SK-N-SH (cell line): ENCODE results near the gene AGRP. TPM values are rescaled to one million over a fixed set of nuclear protein-coding genes. Genes with fewer than 3 reads are reported as not detected.

Source experiments
- CTCF ChIA-PET: fragments of 300-600, 350-600 bp; formaldehyde crosslinking; extraction: SDS; loops from one replicate; lab custom pipeline; 2021; lab: Yijun Ruan, JAX
- POLR2A ChIA-PET: fragments of 350-600 bp; sonication (Branson Sonifier 250); formaldehyde crosslinking; extraction: SDS; loops from one replicate; lab custom pipeline; 2020; ENCODE audit warnings: antibody characterized with exemption, inconsistent platforms; lab: Yijun Ruan, JAX
- DNase-seq: peaks from one replicate; pipeline ENCODE4 v3.0.0; 2012
- H2AFZ ChIP-seq: fragments of 200-600 bp; sonication (generic); 2 replicates; pipeline ENCODE4 v1.8.1; 2016; ENCODE audit warnings: antibody characterized with exemption, mild to moderate bottlenecking, low read depth
- H3F3A ChIP-seq: fragments of 200-600 bp; sonication (generic); replicated peaks from 2 replicates; pipeline ENCODE3; 2016; ENCODE audit warnings: antibody characterized with exemption, mild to moderate bottlenecking; ENCODE audit not compliant: insufficient read depth
- H3K27ac ChIP-seq, 2 experiments: fragments of 200-500 bp in 1 of 2; fragments of 200-600 bp in 1 of 2; sonication (Bioruptor generic) in 1 of 2; sonication (generic), shearing (Covaris generic) in 1 of 2; 2 replicates each; pipeline versions ENCODE4 v1.5.1 to v1.6.1; 2014 to 2016; ENCODE audit warnings: low read depth in 2 of 2, inconsistent platforms in 1 of 2, low read length in 1 of 2, mild to moderate bottlenecking in 1 of 2, mixed read lengths in 1 of 2
- H3K27me3 ChIP-seq: fragments of 200-600 bp; sonication (generic), shearing (Covaris generic); 2 replicates; pipeline ENCODE4 v1.6.1; 2016; ENCODE audit warnings: mixed run types; ENCODE audit not compliant: insufficient read depth
- H3K36me3 ChIP-seq, 2 experiments: fragments of 200-500 bp in 1 of 2; fragments of 200-600 bp in 1 of 2; sonication (Bioruptor generic) in 1 of 2; sonication (generic) in 1 of 2; replicated peaks in 1 of 2; 2 replicates each; pipeline versions ENCODE3 to v1.5.1; 2014 to 2016; ENCODE audit warnings: low read length in 1 of 2, mild to moderate bottlenecking in 1 of 2; ENCODE audit not compliant: insufficient read depth in 2 of 2, control insufficient read depth in 1 of 2
- H3K4me1 ChIP-seq, 2 experiments: fragments of 200-500 bp in 1 of 2; fragments of 200-600 bp in 1 of 2; sonication (Bioruptor generic) in 1 of 2; sonication (generic), shearing (Covaris generic) in 1 of 2; 2 replicates each; pipeline versions ENCODE4 v1.5.1 to v1.6.1; 2014 to 2016; ENCODE audit warnings: low read depth in 1 of 2, low read length in 1 of 2, mixed run types in 1 of 2; ENCODE audit not compliant: insufficient read depth in 2 of 2, control insufficient read depth in 1 of 2
- H3K4me2 ChIP-seq: fragments of 200-600 bp; sonication (generic), shearing (Covaris generic); 2 replicates; pipeline ENCODE4 v1.6.1; 2017; ENCODE audit warnings: mixed run types
- H3K4me3 ChIP-seq, 2 experiments: fragments of 200-500 bp in 1 of 2; fragments of 200-600 bp in 1 of 2; sonication (Bioruptor generic) in 1 of 2; sonication (generic), shearing (Covaris generic) in 1 of 2; 2 replicates each; pipeline versions ENCODE4 v1.5.1 to v1.8.1; 2014 to 2016; ENCODE audit warnings: low read depth in 2 of 2, inconsistent platforms in 1 of 2, low read length in 1 of 2, mild to moderate bottlenecking in 1 of 2, mixed read lengths in 1 of 2, moderate library complexity in 1 of 2
- H3K79me2 ChIP-seq: fragments of 200-600 bp; sonication (generic); 2 replicates; pipeline ENCODE4 v1.8.1; 2017; ENCODE audit warnings: mild to moderate bottlenecking; ENCODE audit not compliant: insufficient read depth
- H3K9ac ChIP-seq: fragments of 200-600 bp; sonication (generic); 2 replicates; pipeline ENCODE4 v1.6.1; 2017; ENCODE audit warnings: mixed run types
- H3K9me2 ChIP-seq: fragments of 200-600 bp; sonication (generic); 2 replicates; pipeline ENCODE4 v1.6.1; 2017; ENCODE audit warnings: mixed run types
- H3K9me3 ChIP-seq: fragments of 200-600 bp; sonication (generic); 2 replicates; pipeline ENCODE4 v1.6.1; 2017; ENCODE audit warnings: mixed run types, mild to moderate bottlenecking, moderate library complexity
- H4K20me1 ChIP-seq: fragments of 200-600 bp; sonication (generic); 2 replicates; pipeline ENCODE4 v1.6.1; 2017; ENCODE audit warnings: mild to moderate bottlenecking, mixed run types; ENCODE audit not compliant: insufficient read depth
- EP300 ChIP-seq, 2 experiments: IDR thresholded peaks; 2 replicates each; pipeline versions ENCODE4 v1.4.0 to v1.6.1; 2012; ENCODE audit warnings: borderline replicate concordance in 1 of 2, low read depth in 1 of 2, low read length in 1 of 2
- EZH2phosphoT487 ChIP-seq: fragments of 200-600 bp; sonication (generic); IDR thresholded peaks from 2 replicates; pipeline ENCODE4 v1.6.1; 2017; ENCODE audit warnings: low read depth, mixed run types, mild to moderate bottlenecking, antibody characterized with exemption, moderate library complexity, borderline replicate concordance
- FOSL2 ChIP-seq: IDR thresholded peaks from 2 replicates; pipeline ENCODE4 v1.4.0; 2012; ENCODE audit warnings: low read depth, mild to moderate bottlenecking, moderate library complexity, borderline replicate concordance
- FOXJ3 ChIP-seq: sonication (generic); formaldehyde crosslinking; IDR thresholded peaks from 2 replicates; pipeline ENCODE4 v1.5.1; 2020; ENCODE audit warnings: mild to moderate bottlenecking, missing genetic modification reagents
- FOXM1 ChIP-seq: IDR thresholded peaks from 2 replicates; pipeline ENCODE4 v1.4.0; 2012; ENCODE audit warnings: low read depth, mild to moderate bottlenecking
- MEF2A ChIP-seq: IDR thresholded peaks from 2 replicates; pipeline ENCODE4 v1.4.0; 2012; ENCODE audit warnings: low read depth, borderline replicate concordance
- NFIC ChIP-seq: IDR thresholded peaks from 2 replicates; pipeline ENCODE4 v1.4.0; 2012; ENCODE audit warnings: borderline replicate concordance
- RCOR1 ChIP-seq: fragments of 150-350 bp; IDR thresholded peaks from 2 replicates; pipeline ENCODE4 v1.6.1; 2017; ENCODE audit warnings: antibody characterized with exemption, low read length
- SMC3 ChIP-seq: IDR thresholded peaks from 2 replicates; pipeline ENCODE4 v1.6.1; 2012; ENCODE audit warnings: low read depth, low read length, improper control_type of control experiment
- TCF12 ChIP-seq: IDR thresholded peaks from 2 replicates; pipeline ENCODE4 v1.4.0; 2012
- TEAD4 ChIP-seq: IDR thresholded peaks from 2 replicates; pipeline ENCODE4 v1.4.0; 2012; ENCODE audit warnings: mild to moderate bottlenecking, borderline replicate concordance; ENCODE audit not compliant: insufficient read depth
- YY1 ChIP-seq: IDR thresholded peaks from 2 replicates; pipeline ENCODE4 v1.4.0; 2012; ENCODE audit warnings: low read depth, mild to moderate bottlenecking
- WGBS: methylation state at CpG from one replicate; pipeline ENCODE4 v1.1.6; 2017; ENCODE audit warnings: low lambda C conversion rate; 5-methylcytosine and 5-hydroxymethylcytosine counted together
- polyA plus RNA-seq, 3 experiments: library from polyadenylated mRNA; depleted of rRNA; stranded (reverse); fragments of >200 nt; gene quantifications; 2 replicates each; pipeline ENCODE4 v1.2.3, GENCODE V29; 2012
- TF ChIP-seq, protein P1 (sequence below): IDR thresholded peaks from 2 replicates; pipeline ENCODE4 v1.4.0; 2012; ENCODE audit warnings: low read depth, borderline replicate concordance
- TF ChIP-seq, protein P2 (sequence below): fragments of 200-600 bp; sonication (generic); IDR thresholded peaks from 2 replicates; pipeline ENCODE4 v1.6.1; 2017; ENCODE audit warnings: antibody characterized with exemption, mild to moderate bottlenecking, moderate library complexity
- TF ChIP-seq, protein P3 (sequence below): IDR thresholded peaks from 2 replicates; pipeline ENCODE4 v1.6.1; 2012; ENCODE audit warnings: mild to moderate bottlenecking, low read depth, low read length, moderate library complexity
- TF ChIP-seq, protein P4 (sequence below): IDR thresholded peaks from 2 replicates; pipeline ENCODE4 v1.4.0; 2012; ENCODE audit warnings: low read depth
- TF ChIP-seq, protein P5 (sequence below): fragments of 150-350 bp; IDR thresholded peaks from 2 replicates; pipeline ENCODE4 v1.6.1; 2017; ENCODE audit warnings: antibody characterized with exemption, low read length, low read depth, borderline replicate concordance

AGRP gene
- polyA plus RNA-seq, 1 of the 3 experiments (the other 2 are of a cell fraction) = not detected

DNA sequence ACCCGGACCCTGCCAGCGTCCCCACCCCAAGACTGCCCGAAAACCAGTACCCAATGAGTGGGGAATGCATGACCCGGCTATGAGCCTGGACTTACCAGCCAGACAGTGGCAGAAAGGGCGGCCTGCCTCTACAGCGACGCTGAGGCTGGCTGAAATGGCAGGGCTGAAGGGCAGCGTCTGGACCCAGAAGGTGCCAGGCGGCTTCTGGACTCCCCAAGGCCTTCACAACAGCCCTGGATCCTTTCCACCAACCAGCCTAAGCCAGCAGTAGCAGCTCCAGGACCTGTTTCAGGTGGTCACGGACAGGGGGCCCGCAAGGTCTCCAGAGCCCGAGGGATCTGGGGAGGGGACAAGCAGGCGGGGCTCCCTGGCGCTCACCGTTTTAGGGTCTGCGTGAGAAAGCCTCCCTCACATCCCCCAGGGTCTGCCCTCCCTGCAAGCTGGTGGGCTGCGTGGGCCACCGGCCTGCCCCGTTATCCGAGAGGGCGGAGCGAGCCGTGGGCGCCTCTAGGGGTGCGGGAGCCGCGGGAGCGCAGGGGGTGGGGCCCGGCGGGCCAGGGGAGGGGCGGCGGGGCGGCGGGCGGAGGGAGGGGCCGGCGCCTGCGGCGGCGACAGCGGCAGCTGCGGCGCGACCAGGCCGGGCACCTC is 45.0 kb upstream of the AGRP start, which contains the start of gene RIPOR1 (continued):
- TF ChIP-seq NFIC = no peak

DNA sequence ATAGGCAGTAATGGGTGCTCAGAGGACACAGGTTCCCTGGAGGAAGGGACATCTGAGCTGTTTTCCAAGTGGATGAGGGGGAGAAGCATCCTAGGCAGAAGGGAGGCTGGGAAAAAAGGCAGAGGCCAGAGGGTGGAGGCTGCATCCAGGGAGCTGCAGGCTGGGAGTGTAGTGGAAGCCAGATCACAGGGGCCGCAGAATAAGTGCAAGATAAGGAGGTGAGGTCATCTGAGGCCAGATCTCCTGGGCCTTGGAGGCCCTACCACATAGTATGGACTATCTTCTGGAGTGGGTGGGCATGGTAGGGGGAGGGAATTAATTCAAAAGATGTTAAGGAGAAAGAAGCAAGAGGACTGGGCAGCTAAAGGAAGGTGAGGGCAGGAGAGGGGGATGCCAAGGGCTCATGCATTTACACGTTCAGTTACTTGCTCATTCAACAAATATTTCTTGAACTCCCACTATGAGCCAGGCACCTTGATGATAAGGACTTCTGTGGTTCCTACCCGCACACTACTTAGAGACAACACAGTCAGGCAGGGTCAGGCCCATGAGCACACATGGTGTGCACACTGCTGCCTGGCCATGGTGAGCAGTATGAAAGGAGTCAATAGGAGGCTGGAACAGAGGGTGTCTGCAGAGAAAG is 42.9 kb upstream of the AGRP start:
- WGBS = 71% methylated on average over 2 of the region's 3 CpGs
- Histone ChIP-seq H3K4me2 (no peak overlapping the region), H3K27me3 (no peaks in the 10 kb centered on the region), H3K27ac (no peak overlapping the region), H3K9me3 (no peaks in the 10 kb centered on the region), H3K4me3 (no peak overlapping the region), H3K4me1 (peaks cover 18 to 19% of the 10 kb centered on the region in 2 experiments; a peak in 3 of 4 replicates), H3K36me3 (no peaks in the 10 kb centered on the region), H3K9ac (no peak overlapping the region), H2AFZ (no peak overlapping the region), H3F3A (peaks cover 20% of the 10 kb centered on the region), H3K79me2 (peaks cover 23% of the 10 kb centered on the region), H3K9me2 (no peaks in the 10 kb centered on the region), H4K20me1 (peaks cover 10% of the 10 kb centered on the region)
- ChIA-PET CTCF (interaction anchor here (0.8 to 9.3 kb wide), 8 partner anchors 9 to 138 kb away, joined by 3 to 246 read pairs (median 5); partner anchors contain the start of genes ACD, C16orf86, CARMIL2 and CTCF), POLR2A (interaction anchor here (1.3 kb wide), 1 partner anchor 12 kb away, joined by 3 read pairs; no protein-coding TSS in a partner anchor)
- TF ChIP-seq RCOR1 (no peak), TCF12 (no peak), SMC3 (no peak), FOSL2 (no peak), EP300 (IDR thresholded peaks at IDR 0.05; ENCODE audit: borderline replicate concordance in 1 of 2, low read depth in 1 of 2, low read length in 1 of 2) (no peak), MEF2A (no peak), TEAD4 (no peak), NFIC (no peak), YY1 (no peak), FOXM1 (no peak), FOXJ3 (CRISPR knock-in tag) (no peak), EZH2phosphoT487 (no peak)
- TF ChIP-seq, protein P1, sequence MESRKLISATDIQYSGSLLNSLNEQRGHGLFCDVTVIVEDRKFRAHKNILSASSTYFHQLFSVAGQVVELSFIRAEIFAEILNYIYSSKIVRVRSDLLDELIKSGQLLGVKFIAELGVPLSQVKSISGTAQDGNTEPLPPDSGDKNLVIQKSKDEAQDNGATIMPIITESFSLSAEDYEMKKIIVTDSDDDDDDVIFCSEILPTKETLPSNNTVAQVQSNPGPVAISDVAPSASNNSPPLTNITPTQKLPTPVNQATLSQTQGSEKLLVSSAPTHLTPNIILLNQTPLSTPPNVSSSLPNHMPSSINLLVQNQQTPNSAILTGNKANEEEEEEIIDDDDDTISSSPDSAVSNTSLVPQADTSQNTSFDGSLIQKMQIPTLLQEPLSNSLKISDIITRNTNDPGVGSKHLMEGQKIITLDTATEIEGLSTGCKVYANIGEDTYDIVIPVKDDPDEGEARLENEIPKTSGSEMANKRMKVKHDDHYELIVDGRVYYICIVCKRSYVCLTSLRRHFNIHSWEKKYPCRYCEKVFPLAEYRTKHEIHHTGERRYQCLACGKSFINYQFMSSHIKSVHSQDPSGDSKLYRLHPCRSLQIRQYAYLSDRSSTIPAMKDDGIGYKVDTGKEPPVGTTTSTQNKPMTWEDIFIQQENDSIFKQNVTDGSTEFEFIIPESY = no peak
- TF ChIP-seq, protein P2, sequence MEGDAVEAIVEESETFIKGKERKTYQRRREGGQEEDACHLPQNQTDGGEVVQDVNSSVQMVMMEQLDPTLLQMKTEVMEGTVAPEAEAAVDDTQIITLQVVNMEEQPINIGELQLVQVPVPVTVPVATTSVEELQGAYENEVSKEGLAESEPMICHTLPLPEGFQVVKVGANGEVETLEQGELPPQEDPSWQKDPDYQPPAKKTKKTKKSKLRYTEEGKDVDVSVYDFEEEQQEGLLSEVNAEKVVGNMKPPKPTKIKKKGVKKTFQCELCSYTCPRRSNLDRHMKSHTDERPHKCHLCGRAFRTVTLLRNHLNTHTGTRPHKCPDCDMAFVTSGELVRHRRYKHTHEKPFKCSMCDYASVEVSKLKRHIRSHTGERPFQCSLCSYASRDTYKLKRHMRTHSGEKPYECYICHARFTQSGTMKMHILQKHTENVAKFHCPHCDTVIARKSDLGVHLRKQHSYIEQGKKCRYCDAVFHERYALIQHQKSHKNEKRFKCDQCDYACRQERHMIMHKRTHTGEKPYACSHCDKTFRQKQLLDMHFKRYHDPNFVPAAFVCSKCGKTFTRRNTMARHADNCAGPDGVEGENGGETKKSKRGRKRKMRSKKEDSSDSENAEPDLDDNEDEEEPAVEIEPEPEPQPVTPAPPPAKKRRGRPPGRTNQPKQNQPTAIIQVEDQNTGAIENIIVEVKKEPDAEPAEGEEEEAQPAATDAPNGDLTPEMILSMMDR = no peak
- TF ChIP-seq, protein P3, sequence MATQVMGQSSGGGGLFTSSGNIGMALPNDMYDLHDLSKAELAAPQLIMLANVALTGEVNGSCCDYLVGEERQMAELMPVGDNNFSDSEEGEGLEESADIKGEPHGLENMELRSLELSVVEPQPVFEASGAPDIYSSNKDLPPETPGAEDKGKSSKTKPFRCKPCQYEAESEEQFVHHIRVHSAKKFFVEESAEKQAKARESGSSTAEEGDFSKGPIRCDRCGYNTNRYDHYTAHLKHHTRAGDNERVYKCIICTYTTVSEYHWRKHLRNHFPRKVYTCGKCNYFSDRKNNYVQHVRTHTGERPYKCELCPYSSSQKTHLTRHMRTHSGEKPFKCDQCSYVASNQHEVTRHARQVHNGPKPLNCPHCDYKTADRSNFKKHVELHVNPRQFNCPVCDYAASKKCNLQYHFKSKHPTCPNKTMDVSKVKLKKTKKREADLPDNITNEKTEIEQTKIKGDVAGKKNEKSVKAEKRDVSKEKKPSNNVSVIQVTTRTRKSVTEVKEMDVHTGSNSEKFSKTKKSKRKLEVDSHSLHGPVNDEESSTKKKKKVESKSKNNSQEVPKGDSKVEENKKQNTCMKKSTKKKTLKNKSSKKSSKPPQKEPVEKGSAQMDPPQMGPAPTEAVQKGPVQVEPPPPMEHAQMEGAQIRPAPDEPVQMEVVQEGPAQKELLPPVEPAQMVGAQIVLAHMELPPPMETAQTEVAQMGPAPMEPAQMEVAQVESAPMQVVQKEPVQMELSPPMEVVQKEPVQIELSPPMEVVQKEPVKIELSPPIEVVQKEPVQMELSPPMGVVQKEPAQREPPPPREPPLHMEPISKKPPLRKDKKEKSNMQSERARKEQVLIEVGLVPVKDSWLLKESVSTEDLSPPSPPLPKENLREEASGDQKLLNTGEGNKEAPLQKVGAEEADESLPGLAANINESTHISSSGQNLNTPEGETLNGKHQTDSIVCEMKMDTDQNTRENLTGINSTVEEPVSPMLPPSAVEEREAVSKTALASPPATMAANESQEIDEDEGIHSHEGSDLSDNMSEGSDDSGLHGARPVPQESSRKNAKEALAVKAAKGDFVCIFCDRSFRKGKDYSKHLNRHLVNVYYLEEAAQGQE = no peak
- TF ChIP-seq, protein P4, sequence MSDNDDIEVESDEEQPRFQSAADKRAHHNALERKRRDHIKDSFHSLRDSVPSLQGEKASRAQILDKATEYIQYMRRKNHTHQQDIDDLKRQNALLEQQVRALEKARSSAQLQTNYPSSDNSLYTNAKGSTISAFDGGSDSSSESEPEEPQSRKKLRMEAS = no peak
- TF ChIP-seq, protein P5, sequence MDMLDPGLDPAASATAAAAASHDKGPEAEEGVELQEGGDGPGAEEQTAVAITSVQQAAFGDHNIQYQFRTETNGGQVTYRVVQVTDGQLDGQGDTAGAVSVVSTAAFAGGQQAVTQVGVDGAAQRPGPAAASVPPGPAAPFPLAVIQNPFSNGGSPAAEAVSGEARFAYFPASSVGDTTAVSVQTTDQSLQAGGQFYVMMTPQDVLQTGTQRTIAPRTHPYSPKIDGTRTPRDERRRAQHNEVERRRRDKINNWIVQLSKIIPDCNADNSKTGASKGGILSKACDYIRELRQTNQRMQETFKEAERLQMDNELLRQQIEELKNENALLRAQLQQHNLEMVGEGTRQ = no peak
- DNase-seq = no peak
